ENCODE measurements around the gene SLIT3.

DNA sequence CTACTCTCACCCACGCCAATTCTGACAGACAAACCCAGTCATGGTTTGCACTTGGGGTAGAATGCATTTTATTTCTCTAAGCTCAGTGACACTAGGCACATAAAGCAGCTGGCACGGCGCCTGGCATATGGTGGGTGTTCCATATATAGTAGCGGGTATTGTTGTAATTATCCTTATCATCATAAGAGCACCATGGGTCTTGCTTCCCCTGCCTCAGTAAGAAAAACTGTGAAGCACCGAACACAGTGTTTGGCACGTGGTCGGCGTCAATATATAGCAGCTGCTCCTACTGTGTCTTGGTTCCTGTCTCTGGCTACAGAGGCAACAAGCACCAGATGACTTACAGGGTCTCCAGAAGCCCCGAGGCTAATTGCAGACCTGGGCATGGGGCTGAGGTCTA, 527.7 kb downstream of the SLIT3 start:
- TF ChIP-seq, protein P1, sequence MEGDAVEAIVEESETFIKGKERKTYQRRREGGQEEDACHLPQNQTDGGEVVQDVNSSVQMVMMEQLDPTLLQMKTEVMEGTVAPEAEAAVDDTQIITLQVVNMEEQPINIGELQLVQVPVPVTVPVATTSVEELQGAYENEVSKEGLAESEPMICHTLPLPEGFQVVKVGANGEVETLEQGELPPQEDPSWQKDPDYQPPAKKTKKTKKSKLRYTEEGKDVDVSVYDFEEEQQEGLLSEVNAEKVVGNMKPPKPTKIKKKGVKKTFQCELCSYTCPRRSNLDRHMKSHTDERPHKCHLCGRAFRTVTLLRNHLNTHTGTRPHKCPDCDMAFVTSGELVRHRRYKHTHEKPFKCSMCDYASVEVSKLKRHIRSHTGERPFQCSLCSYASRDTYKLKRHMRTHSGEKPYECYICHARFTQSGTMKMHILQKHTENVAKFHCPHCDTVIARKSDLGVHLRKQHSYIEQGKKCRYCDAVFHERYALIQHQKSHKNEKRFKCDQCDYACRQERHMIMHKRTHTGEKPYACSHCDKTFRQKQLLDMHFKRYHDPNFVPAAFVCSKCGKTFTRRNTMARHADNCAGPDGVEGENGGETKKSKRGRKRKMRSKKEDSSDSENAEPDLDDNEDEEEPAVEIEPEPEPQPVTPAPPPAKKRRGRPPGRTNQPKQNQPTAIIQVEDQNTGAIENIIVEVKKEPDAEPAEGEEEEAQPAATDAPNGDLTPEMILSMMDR (IDR thresholded peaks at IDR 0.05; ENCODE audit: insufficient read depth, low read length, poor library complexity, severe bottlenecking) = no peak
- no peak for TF ChIP-seq EZH2phosphoT487 (conservative IDR thresholded peaks at IDR 0.05; ENCODE audit: low read length)

Data from SU-DHL-6 (cell line).